T-helper 2 cell treated with Interferon-gamma antibody and Interleukin-4, amounts not matched to agents 5 μg/mL and 100 μg/mL, for 36 hours (primary cell): Measurements from ENCODE around the gene NFYB.
"Not testable (repeated sequence)": the region's sequence is repeated elsewhere in the genome, so short reads cannot be mapped to it uniquely, and the experiment has no call there.

Experiments
- DNase-seq: peaks from one replicate; pipeline ENCODE4 v3.0.0; 2021; ENCODE audit warnings: low spot score
- H3K27ac Mint-ChIP-seq: one replicate; pipeline ENCODE4 v1.8.0; 2021; ENCODE audit warnings: mild to moderate bottlenecking, mixed read lengths
- H3K27me3 Mint-ChIP-seq: one replicate; pipeline ENCODE4 v1.8.0; 2021; ENCODE audit warnings: low read depth, mixed read lengths
- H3K36me3 Mint-ChIP-seq: one replicate; pipeline ENCODE4 v1.8.0; 2021; ENCODE audit warnings: low read depth, mixed read lengths
- H3K4me1 Mint-ChIP-seq: one replicate; pipeline ENCODE4 v1.8.0; 2021; ENCODE audit warnings: low read depth, mixed read lengths
- H3K4me3 Mint-ChIP-seq: one replicate; pipeline ENCODE4 v1.8.0; 2022; ENCODE audit warnings: mild to moderate bottlenecking, moderate library complexity, mixed read lengths
- H3K9me3 Mint-ChIP-seq: one replicate; pipeline ENCODE4 v1.8.0; 2021; ENCODE audit warnings: mixed read lengths

The NFYB gene

DNA sequence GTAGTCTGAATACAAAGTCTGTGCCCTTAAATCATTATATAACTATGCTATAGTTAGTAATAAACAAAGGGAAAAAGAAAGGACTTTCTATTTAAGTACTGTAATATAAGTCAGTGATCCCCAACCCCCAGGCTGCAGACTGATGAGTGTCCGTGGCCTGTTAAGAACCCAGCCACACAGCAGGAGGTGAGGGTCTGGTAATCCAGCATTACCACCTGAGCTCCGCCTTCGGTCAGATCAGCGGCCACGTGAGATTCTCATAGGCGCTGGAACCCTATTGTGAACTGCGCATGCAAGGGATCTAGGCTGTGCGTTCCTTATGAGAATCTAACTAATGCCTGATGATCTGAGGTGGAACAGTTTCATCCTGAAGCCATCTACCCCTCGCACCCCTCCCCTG is 15.7 kb downstream of the NFYB start:
- Mint-ChIP-seq H3K27me3 (no peaks in the 10 kb centered on the region), H3K27ac (no peak overlapping the region), H3K9me3 (no peaks in the 10 kb centered on the region), H3K4me1 (peaks cover 2% of the 10 kb centered on the region), H3K4me3 (no peak overlapping the region), H3K36me3 (peaks cover 45% of the 10 kb centered on the region)
- DNase-seq = no peak

DNA sequence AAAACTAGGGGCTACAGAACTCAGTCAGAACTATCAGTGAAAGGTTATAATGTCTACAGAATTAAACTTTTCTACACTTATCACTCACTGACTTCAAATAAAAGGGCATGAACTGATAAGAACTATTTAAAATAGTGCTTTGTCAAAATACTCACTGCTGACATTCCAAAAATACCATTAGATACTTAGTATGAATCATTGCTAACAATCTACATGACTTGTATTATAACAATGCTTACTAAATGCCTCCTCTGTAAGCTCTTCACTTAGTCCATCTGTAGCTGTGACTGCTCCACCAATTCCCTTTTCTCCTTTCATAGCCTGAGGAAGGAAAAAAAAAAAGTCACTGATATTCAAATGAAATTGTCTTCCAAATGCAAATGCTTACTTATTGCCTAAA is 17.0 kb downstream of the NFYB start:
- no peak for DNase-seq
- Mint-ChIP-seq H3K4me3 (no peak overlapping the region), H3K4me1 (peaks cover 2% of the 10 kb centered on the region), H3K27me3 (no peaks in the 10 kb centered on the region), H3K27ac (no peak overlapping the region), H3K9me3 (no peaks in the 10 kb centered on the region), H3K36me3 (peaks cover 38% of the 10 kb centered on the region)

DNA sequence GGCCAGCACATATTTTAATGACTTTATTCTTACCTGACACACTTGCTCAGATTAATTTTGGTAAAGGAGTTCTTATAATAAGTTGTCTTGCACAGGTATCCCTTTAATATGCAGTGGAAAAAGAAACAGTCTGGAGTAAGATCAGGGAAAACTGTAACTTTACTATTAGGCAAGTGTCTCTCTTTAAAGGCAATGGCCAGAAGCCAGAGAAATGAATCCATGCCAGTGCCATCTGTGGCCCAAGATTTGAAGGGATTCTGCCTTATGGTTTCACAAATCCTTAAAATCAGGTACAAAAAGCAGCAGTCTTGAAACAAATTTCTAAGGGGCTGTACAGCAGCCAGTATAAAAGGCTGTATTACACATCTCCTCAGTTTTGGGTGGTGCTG is 22.4 kb downstream of the NFYB start:
- no peaks in the 10 kb centered on the region for H3K9me3 Mint-ChIP-seq
- peaks cover 26% of the 10 kb centered on the region for H3K36me3 Mint-ChIP-seq
- H3K27me3 Mint-ChIP-seq = no peaks in the 10 kb centered on the region
- no peak overlapping the region for H3K4me3 Mint-ChIP-seq
- no peaks in the 10 kb centered on the region for H3K4me1 Mint-ChIP-seq
- H3K27ac Mint-ChIP-seq = no peak overlapping the region
- no peak for DNase-seq

DNA sequence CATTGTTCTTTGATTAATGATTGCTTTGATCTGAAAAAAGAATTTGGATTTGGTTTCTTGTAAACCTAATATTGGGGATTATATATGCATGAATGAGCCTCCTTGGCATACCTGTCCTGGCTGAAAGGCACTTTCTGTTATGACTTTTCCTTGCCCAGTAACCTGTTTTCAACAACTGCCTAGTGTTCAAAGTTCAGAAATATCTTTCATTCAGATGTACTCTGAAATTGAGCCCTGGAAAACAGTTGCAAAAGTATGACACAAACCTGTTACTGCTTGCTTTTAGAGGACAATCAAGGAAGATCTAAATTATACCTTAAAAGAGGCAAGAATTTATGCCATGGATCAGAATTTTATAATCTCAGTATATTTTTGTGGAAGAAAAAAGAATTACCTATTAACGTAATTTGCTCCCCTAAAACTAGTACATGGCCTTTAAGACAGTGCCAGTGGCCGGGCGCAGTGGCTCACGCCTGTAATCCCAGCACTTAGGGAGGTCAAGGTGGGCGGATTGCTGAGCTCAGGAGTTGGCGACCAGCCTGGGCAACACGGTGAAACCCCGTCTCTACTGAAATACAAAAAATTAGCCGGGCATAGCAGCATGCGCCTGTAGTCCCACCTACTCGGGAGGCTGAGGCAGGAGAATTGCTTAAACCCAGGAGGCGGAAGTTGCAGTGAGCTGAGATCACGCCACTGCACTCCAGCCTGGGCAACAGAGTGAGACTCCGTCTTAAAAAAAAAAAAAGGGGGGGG is 23.0 kb downstream of the NFYB start:
- not testable (repeated sequence) for DNase-seq, H3K27me3 Mint-ChIP-seq, H3K4me3 Mint-ChIP-seq, H3K9me3 Mint-ChIP-seq, H3K27ac Mint-ChIP-seq, H3K4me1 Mint-ChIP-seq
- peaks cover 22% of the 10 kb centered on the region for H3K36me3 Mint-ChIP-seq

DNA sequence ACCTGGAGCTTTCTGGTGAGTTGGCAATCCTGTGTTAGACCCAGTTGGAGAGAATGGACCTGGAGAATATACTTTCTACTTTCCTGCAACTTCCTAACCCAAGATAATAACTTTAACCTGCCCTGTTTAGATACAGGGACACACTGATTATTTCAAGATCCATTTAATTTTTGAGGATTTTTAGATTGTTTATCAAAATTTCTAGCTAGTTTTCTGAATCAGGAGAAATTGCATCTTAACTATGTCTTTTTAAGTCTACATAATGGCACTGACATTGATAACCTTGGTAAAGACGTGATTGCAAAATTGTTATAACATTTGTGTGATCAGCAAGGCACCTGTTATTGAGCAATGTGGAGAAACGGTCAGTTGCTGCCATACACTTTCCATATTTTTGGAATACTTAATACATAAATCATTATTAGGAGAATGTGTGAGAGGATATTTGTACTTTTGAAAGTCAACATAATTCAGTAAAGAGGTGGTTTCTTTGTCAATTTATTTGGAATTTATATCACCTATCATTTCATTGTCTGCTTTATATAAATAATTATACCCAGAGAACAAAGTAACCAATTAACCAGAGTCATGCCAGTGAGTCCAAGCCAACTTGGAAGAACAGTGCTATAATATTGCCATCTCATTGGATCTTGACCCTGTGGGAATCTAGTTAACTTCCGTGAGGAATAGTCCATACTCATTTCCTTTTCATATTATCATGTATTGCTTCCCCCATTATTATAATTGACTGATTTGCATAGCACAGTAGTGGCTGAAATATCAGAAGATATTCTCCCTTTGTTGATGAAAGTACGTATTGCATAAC is 28.4 kb downstream of the NFYB start:
- Mint-ChIP-seq H3K4me1 (peaks cover 8% of the 10 kb centered on the region), H3K36me3 (peaks cover 5% of the 10 kb centered on the region), H3K27ac (no peak overlapping the region), H3K27me3 (no peaks in the 10 kb centered on the region), H3K4me3 (no peak overlapping the region), H3K9me3 (no peaks in the 10 kb centered on the region)
- DNase-seq = no peak

DNA sequence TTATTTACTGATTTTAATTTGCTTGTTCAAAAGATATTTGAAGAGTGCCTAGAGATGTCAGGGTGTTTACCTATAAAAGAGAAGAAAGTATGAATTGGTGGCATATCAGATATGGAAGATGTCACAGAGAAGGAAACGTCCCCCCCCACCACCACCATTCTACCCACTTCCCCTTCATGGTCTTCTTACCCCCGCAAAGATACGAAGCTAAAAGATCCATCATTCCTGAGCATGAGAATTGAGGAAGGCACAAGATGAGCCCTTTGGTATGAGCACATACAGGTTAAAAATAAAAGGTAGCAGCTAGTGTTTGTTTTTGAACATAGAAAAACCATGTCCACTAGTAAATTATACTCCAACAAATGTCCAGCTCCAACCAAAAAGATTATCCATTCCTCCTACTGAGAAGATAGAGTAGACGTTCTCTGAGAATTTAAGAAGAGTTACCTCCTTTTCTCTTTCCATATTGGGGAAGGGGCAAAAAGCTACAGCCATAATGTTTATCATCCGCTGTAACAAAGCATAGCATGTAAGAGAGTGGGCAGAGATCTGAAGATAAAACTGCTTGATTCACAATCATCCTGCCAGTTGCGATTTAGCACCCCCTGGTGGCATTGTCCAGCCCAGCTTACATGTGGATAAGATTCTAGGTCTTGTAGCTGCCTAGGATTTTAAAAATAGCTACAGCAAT is 29.1 kb downstream of the NFYB start:
- DNase-seq = peak; percentile 81
- H3K27me3 Mint-ChIP-seq = no peaks in the 10 kb centered on the region
- H3K4me1 Mint-ChIP-seq = peaks cover 8% of the 10 kb centered on the region
- H3K27ac Mint-ChIP-seq = no peak overlapping the region
- no peak overlapping the region for H3K4me3 Mint-ChIP-seq
- H3K9me3 Mint-ChIP-seq = no peaks in the 10 kb centered on the region
- H3K36me3 Mint-ChIP-seq = peaks cover 5% of the 10 kb centered on the region

DNA sequence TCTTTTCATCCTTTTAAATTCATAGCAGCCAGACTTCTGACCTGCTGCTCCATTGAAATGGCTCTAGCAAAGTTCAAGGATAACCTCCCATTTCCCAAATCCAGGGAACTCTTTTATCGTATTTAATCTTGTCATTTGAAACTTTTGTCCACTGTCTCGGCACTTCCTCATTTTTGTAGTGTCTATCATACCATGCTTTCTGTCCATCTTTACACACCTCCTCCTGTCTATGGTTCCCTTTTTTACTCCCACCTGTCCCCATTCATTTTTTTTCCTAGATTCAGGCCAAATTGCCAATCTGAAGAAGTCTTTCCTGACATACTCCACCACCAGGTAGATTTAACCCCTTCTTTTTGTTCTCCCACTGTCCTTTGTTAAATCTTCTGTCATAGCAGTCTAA is 31.0 kb downstream of the NFYB start:
- Mint-ChIP-seq H3K4me1 (peaks cover 8% of the 10 kb centered on the region), H3K27me3 (no peaks in the 10 kb centered on the region), H3K4me3 (no peak overlapping the region), H3K36me3 (peaks cover 8% of the 10 kb centered on the region), H3K9me3 (no peaks in the 10 kb centered on the region), H3K27ac (no peak overlapping the region)
- no peak for DNase-seq

DNA sequence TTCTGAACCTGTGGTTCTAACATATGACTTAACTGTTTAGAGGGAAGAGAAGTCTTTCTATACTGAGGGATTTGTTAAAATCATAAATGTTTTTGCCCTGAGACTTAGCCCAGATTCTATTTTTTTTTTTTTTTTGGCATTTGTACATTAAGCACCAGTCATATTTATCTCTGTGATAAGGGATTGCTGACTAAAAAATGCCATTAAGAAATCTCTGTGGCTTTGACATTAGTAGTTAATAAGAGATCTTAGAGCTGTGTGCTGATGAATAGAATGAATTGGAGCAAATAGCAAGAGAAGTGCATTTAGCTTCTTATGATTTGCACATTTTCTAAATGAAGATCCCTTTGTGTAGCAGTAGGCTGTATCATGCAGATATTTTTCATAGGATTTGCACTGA is 32.5 kb downstream of the NFYB start:
- Mint-ChIP-seq H3K4me3 (no peak overlapping the region), H3K36me3 (peaks cover 11% of the 10 kb centered on the region), H3K4me1 (peaks cover 8% of the 10 kb centered on the region), H3K27ac (no peak overlapping the region), H3K9me3 (no peaks in the 10 kb centered on the region), H3K27me3 (no peaks in the 10 kb centered on the region)
- DNase-seq = no peak

DNA sequence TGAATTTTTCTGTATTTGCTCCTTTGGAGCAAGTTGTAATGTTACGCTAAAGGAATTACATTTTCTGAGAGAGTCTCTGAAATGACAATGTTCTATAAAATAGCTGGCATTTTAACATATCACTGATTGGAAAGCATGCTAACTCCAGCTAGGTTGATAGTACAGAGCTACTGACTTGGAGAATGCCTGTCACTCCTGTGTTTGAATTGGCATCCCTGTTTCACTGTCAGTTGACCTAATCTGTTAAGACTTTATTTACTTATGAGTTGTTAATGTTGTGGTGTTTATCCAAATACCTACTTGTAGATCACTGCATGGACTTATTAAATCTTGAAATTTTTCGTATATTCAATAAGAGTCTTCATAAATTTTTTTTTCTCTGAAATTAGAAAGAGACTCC is 40.1 kb downstream of the NFYB start:
- H3K4me3 Mint-ChIP-seq = no peak overlapping the region
- H3K27ac Mint-ChIP-seq = no peak overlapping the region
- peaks cover 41% of the 10 kb centered on the region for H3K36me3 Mint-ChIP-seq
- DNase-seq = no peak
- no peaks in the 10 kb centered on the region for H3K27me3 Mint-ChIP-seq
- no peaks in the 10 kb centered on the region for H3K9me3 Mint-ChIP-seq
- H3K4me1 Mint-ChIP-seq = peaks cover 2% of the 10 kb centered on the region

DNA sequence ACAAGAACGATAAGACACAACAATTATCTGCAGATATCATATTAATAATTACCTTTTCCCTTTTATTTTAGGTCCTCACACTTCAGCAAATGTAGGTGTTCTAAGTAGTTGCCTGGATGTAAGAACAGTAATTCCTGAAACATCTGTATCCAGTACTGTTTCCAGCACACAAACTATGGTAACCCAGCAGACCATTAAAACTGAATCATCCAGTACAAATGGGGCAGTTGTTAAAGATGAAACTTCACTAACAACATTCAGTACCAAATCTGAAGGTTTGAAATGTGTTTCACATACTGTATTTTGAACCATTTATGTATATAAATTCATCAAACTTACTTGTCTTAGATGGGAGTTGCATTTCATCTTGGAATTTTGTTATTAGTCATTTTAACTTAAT is 42.7 kb downstream of the NFYB start:
- no peak overlapping the region for H3K4me3 Mint-ChIP-seq
- no peak overlapping the region for H3K27ac Mint-ChIP-seq
- no peaks in the 10 kb centered on the region for H3K9me3 Mint-ChIP-seq
- no peaks in the 10 kb centered on the region for H3K27me3 Mint-ChIP-seq
- H3K36me3 Mint-ChIP-seq = peaks cover 42% of the 10 kb centered on the region
- H3K4me1 Mint-ChIP-seq = peaks cover 2% of the 10 kb centered on the region
- no peak for DNase-seq

DNA sequence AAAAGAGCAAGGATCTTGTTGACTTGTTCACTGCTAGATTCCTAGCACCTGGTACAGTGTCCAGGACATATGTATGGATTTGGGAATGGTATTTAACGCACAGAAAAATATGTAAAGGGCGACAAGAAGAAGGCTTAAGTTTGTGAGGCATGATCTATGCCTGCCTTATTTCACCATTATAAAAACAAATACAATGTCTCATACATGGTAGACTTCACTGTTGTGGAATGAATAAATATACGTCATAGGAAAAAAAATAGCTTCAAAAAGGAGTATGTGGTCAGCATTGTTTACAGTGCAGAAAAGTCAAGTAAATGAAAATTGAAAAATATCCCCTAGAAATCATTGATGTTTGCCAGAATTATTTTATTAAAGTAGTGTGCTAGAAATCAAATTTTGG is 43.7 kb downstream of the NFYB start:
- no peaks in the 10 kb centered on the region for H3K9me3 Mint-ChIP-seq
- DNase-seq = no peak
- peaks cover 2% of the 10 kb centered on the region for H3K4me1 Mint-ChIP-seq
- no peak overlapping the region for H3K27ac Mint-ChIP-seq
- no peak overlapping the region for H3K4me3 Mint-ChIP-seq
- peaks cover 43% of the 10 kb centered on the region for H3K36me3 Mint-ChIP-seq
- H3K27me3 Mint-ChIP-seq = no peaks in the 10 kb centered on the region

DNA sequence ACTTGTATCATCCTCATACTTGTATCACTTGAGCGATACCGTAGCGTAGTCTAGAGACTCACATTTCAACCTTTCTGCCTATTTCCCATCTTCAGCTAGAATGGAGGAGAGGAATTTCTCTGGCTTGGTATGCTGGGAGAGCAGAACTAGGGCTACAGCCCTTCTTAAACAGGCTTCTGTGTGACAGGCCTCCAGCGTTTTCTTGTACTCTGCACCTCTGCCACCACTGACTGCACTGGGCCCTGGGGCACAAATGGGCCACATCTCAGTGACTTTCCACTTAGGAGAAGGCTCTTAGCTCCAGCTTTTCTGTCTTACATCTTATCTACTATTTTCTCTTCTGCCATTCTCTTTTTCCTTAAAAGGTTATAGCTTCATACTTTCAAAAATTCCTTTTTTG is 46.9 kb downstream of the NFYB start:
- Mint-ChIP-seq H3K4me3 (no peak overlapping the region), H3K9me3 (no peaks in the 10 kb centered on the region), H3K27ac (no peak overlapping the region), H3K4me1 (peaks cover 2% of the 10 kb centered on the region), H3K36me3 (peaks cover 31% of the 10 kb centered on the region), H3K27me3 (no peaks in the 10 kb centered on the region)
- DNase-seq = no peak

DNA sequence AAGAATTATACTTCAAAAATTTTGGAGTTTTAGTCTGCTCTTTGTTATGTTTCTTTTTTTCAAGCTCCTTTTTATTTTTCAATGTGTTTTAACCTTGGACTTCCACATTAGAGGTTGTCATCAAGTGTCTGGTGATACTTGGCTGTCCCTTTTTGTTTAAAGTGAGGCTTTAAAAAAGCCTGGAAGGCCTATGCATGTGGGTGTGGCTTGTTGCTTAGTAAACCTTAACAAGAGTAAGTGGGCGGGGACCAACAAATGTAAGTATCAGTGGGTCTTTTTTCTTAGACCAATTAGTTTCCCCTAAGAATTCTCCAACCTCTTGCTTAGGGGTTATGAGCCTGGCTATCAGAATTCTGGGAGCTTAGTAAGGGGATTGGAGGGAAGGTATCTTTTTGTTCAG is 47.3 kb downstream of the NFYB start:
- Mint-ChIP-seq H3K4me1 (peaks cover 2% of the 10 kb centered on the region), H3K27ac (no peak overlapping the region), H3K36me3 (peaks cover 33% of the 10 kb centered on the region), H3K9me3 (no peaks in the 10 kb centered on the region), H3K4me3 (no peak overlapping the region), H3K27me3 (no peaks in the 10 kb centered on the region)
- no peak for DNase-seq

DNA sequence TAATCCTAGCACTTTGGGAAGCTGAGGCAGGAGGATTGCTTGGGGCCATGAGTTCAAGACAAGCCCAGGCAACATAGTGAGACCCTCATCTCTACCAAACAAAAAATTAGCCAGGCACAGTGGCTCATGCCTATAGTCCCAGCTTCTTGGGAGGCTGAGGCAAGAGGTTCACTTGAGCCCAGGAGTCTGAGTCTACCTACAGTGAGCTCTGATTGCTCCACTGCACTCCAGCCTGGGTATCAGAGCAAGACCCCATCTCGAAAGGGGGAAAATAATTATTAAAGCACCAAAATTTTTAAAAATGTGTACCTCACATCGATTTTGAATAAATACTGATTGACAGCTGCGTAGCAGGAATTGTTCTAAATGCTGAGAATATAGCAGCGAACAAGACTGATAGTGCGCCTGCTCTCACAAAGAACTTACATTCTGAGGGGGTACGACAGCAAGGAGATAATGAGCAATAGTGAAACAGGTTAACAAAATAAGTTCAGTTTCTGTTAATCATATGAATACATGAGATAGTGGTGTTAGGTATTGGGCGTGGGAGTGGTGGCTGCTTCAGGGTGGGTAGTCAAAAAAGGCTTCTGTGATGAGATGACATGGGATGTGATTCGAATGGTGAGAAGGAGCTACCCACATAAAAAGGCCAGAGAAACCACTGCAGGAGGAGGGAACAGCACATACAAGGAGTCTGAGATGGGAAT is 54.1 kb downstream of the NFYB start:
- Mint-ChIP-seq H3K27me3 (no peaks in the 10 kb centered on the region), H3K27ac (no peak overlapping the region), H3K9me3 (no peaks in the 10 kb centered on the region), H3K4me3 (no peak overlapping the region), H3K4me1 (peaks cover 13% of the 10 kb centered on the region), H3K36me3 (peaks cover 33% of the 10 kb centered on the region)
- DNase-seq = peak; percentile 57
